H1 (cell line): Measurements from ENCODE around the gene MEX3D. TPM values are rescaled to one million over a fixed set of nuclear protein-coding genes. Genes with fewer than 3 reads are reported as not detected.

ENCODE experiments used
- CHD7 ChIP-seq: fragments of 300-600 bp; sonication (generic); IDR thresholded peaks from 2 replicates; pipeline ENCODE4 v1.7.1; 2012; ENCODE audit warnings: low read length, moderate library complexity, mild to moderate bottlenecking, inconsistent platforms; ENCODE audit not compliant: insufficient replicate concordance
- GABPA ChIP-seq: IDR thresholded peaks from 2 replicates; pipeline ENCODE4 v1.6.1; 2011; ENCODE audit warnings: mild to moderate bottlenecking, low read length, moderate library complexity, borderline replicate concordance; ENCODE audit not compliant: insufficient read depth
- HDAC2 ChIP-seq, 2 experiments: fragments of 300-600 bp in 1 of 2; sonication (generic) in 1 of 2; IDR thresholded peaks; 2 replicates each; pipeline ENCODE4 v1.6.1; 2011 to 2012; ENCODE audit warnings: low read depth in 2 of 2, low read length in 2 of 2, mild to moderate bottlenecking in 2 of 2, moderate library complexity in 2 of 2, borderline replicate concordance in 1 of 2, inconsistent platforms in 1 of 2
- RXRA ChIP-seq: IDR thresholded peaks from 2 replicates; pipeline ENCODE4 v1.6.1; 2011; ENCODE audit warnings: low read depth, mild to moderate bottlenecking, low read length, moderate library complexity; ENCODE audit not compliant: insufficient read depth
- SIX5 ChIP-seq: IDR thresholded peaks from 2 replicates; pipeline ENCODE4 v1.6.1; 2011; ENCODE audit warnings: mild to moderate bottlenecking, low read depth, low read length
- SP4 ChIP-seq: IDR thresholded peaks from 2 replicates; pipeline ENCODE4 v1.6.1; 2012; ENCODE audit warnings: low read length, inconsistent platforms
- polyA plus RNA-seq, 7 experiments: library from polyadenylated mRNA; depleted of rRNA in 3 of 7; stranded (reverse) in 5 of 7; unstranded in 2 of 7; fragments of >200 nt in 5 of 7; fragments of 200-250 nt in 2 of 7; gene quantifications; 1 replicate in 5 of 7; 2 replicates in 1 of 7; 4 replicates in 1 of 7; pipeline versions ENCODE4 v1.2.1 to v1.2.3, GENCODE V29; 2011 to 2013; ENCODE audit warnings: missing spikeins in 2 of 7, mixed read lengths in 2 of 7
- total RNA-seq: library from RNA; stranded (reverse); fragmentation: NEBNext Ultra II Directional; extraction: Animal tissue kit (Norgen Biotek cat#: 25700); gene quantifications from 2 replicates; pipeline ENCODE4 v1.2.1, GENCODE V29; 2021

MEX3D gene
- total and polyA plus RNA-seq, 2 of the 8 experiments (the other 6 are each of a cell fraction or from before 2014, with no cell fraction given), result 20.8 to 78.8 TPM

GRCh38 chr19:1609680-1610474 lies 41.8 kb upstream of the MEX3D start (continued):
- TF ChIP-seq CHD7, result no peak
- TF ChIP-seq HDAC2 (IDR thresholded peaks at IDR 0.05; ENCODE audit: borderline replicate concordance in 1 of 2, low read depth in 2 of 2, low read length in 2 of 2), result no peak
- TF ChIP-seq RXRA, result no peak
- no peak for TF ChIP-seq SP4
- no peak for TF ChIP-seq GABPA
- TF ChIP-seq SIX5, result no peak
